NCI-H2196 (cell line): ENCODE measurements around the gene GLTP.

Experiments
- DNase-seq: peaks from one replicate; lab custom pipeline; 2025; ENCODE audit not compliant: unreplicated experiment; lab: John Stamatoyannopoulos, UW

The GLTP gene

GRCh38 chr12:109844983-109845823 is 35.1 kb downstream of the GLTP start:
- peak; percentile 92 for DNase-seq

- no peak for DNase-seq
Observed at GRCh38 chr12:109844091-109844490, 36.2 kb downstream of the GLTP start.

GRCh38 chr12:109842021-109842420 is 38.3 kb downstream of the GLTP start:
- DNase-seq = no peak

- DNase-seq = no peak
Observed at GRCh38 chr12:109841356-109841755, 39.0 kb downstream of the GLTP start.

GRCh38 chr12:109840305-109841074 is 39.9 kb downstream of the GLTP start:
- DNase-seq = peak; percentile 84

- DNase-seq = no peak
Observed at GRCh38 chr12:109839444-109839843, 40.9 kb downstream of the GLTP start.

GRCh38 chr12:109836916-109837315 is 43.4 kb downstream of the GLTP start:
- DNase-seq = no peak

GRCh38 chr12:109835827-109836226 is 44.5 kb downstream of the GLTP start:
- DNase-seq = no peak

- no peak for DNase-seq
Observed at GRCh38 chr12:109833307-109834189, 46.8 kb downstream of the GLTP start, which contains the start of gene TRPV4. Gene TRPV4, minus strand, starts transcription at chr12:109833398. Its CDS starts 18,602 bp downstream, at chr12:109814796.

GRCh38 chr12:109832541-109833306 is 47.6 kb downstream of the GLTP start:
- no peak for DNase-seq

GRCh38 chr12:109831929-109832328 is 48.4 kb downstream of the GLTP start:
- DNase-seq = no peak

GRCh38 chr12:109831365-109831764 is 49.0 kb downstream of the GLTP start:
- no peak for DNase-seq

- no peak for DNase-seq
Observed at GRCh38 chr12:109830718-109831117, 49.6 kb downstream of the GLTP start.

- DNase-seq = no peak
Observed at GRCh38 chr12:109830267-109830666, 50.1 kb downstream of the GLTP start.

- DNase-seq = no peak
Observed at GRCh38 chr12:109829667-109830066, 50.7 kb downstream of the GLTP start.

GRCh38 chr12:109828754-109829511 is 51.4 kb downstream of the GLTP start:
- DNase-seq = no peak

GRCh38 chr12:109827566-109828550 is 52.5 kb downstream of the GLTP start:
- no peak for DNase-seq

GRCh38 chr12:109827080-109827479 is 53.3 kb downstream of the GLTP start:
- DNase-seq = no peak
